Measurements from ENCODE around the gene SNRK. TPM values are rescaled to one million over a fixed set of nuclear protein-coding genes. Genes with fewer than 3 reads are reported as not detected.

The SNRK gene
- total RNA-seq, 6 experiments from 2014 or later, result 10.0 to 13.8 (median 11.6) TPM

GRCh38 chr3:43323541-43323940, 37.2 kb downstream of the SNRK start:
- Mint-ChIP-seq H3K27ac (no peak overlapping the region), H3K9me3 (no peaks in the 10 kb centered on the region), H3K4me1 (ENCODE audit: low read depth) (peaks cover 2% of the 10 kb centered on the region), H3K27me3 (ENCODE audit: insufficient read depth) (peaks cover 2% of the 10 kb centered on the region; the same call in 1 of the 2 replicates), H3K4me3 (no peak overlapping the region), H3K36me3 (ENCODE audit: low read depth) (peaks cover 23% of the 10 kb centered on the region)
- DNase-seq, result no peak
- no peak for TF ChIP-seq CTCF (IDR thresholded peaks at IDR 0.05)

- no peak for TF ChIP-seq CTCF (IDR thresholded peaks at IDR 0.05)
- Mint-ChIP-seq H3K27ac (no peak overlapping the region), H3K4me3 (no peak overlapping the region), H3K27me3 (ENCODE audit: insufficient read depth) (peaks cover 2% of the 10 kb centered on the region; the same call in 1 of the 2 replicates), H3K36me3 (ENCODE audit: low read depth) (peaks cover 12% of the 10 kb centered on the region), H3K9me3 (no peaks in the 10 kb centered on the region), H3K4me1 (ENCODE audit: low read depth) (peaks cover 20% of the 10 kb centered on the region)
- no peak for DNase-seq
Measured at GRCh38 chr3:43326891-43327581, 40.7 kb downstream of the SNRK start.

GRCh38 chr3:43327582-43327979, 41.2 kb downstream of the SNRK start:
- no peak overlapping the region for H3K27ac Mint-ChIP-seq
- DNase-seq, result no peak
- peaks cover 14% of the 10 kb centered on the region for H3K36me3 Mint-ChIP-seq (ENCODE audit: low read depth)
- peaks cover under 1% of the 10 kb centered on the region; the same call in 1 of the 2 replicates for H3K27me3 Mint-ChIP-seq (ENCODE audit: insufficient read depth)
- peaks cover 20% of the 10 kb centered on the region for H3K4me1 Mint-ChIP-seq (ENCODE audit: low read depth)
- no peaks in the 10 kb centered on the region for H3K9me3 Mint-ChIP-seq
- no peak for TF ChIP-seq CTCF (IDR thresholded peaks at IDR 0.05)
- no peak overlapping the region for H3K4me3 Mint-ChIP-seq

GRCh38 chr3:43328653-43329052, 42.3 kb downstream of the SNRK start:
- no peaks in the 10 kb centered on the region for H3K9me3 Mint-ChIP-seq
- peaks cover 20% of the 10 kb centered on the region for H3K4me1 Mint-ChIP-seq (ENCODE audit: low read depth)
- DNase-seq, result peak; percentile 7
- peaks cover 17% of the 10 kb centered on the region for H3K36me3 Mint-ChIP-seq (ENCODE audit: low read depth)
- H3K4me3 Mint-ChIP-seq, result no peak overlapping the region
- no peak overlapping the region for H3K27ac Mint-ChIP-seq
- no peak for TF ChIP-seq CTCF (IDR thresholded peaks at IDR 0.05)
- H3K27me3 Mint-ChIP-seq (ENCODE audit: insufficient read depth), result no peaks in the 10 kb centered on the region

- DNase-seq, result peak; percentile 8
- Mint-ChIP-seq H3K4me3 (no peak overlapping the region), H3K36me3 (ENCODE audit: low read depth) (peaks cover 32% of the 10 kb centered on the region), H3K9me3 (peaks cover 12% of the 10 kb centered on the region), H3K4me1 (ENCODE audit: low read depth) (peaks cover 20% of the 10 kb centered on the region), H3K27me3 (ENCODE audit: insufficient read depth) (peaks cover 1% of the 10 kb centered on the region; the same call in 1 of the 2 replicates), H3K27ac (no peak overlapping the region)
- TF ChIP-seq CTCF (IDR thresholded peaks at IDR 0.05), result no peak
Measured at GRCh38 chr3:43330981-43331380, 44.6 kb downstream of the SNRK start.
